Smooth muscle cell (in vitro differentiated cells): ENCODE measurements around the gene IRGQ. TPM values are rescaled to one million over a fixed set of nuclear protein-coding genes. Genes with fewer than 3 reads are reported as not detected.

Experiments
- DNase-seq: peaks from one replicate; lab custom pipeline; 2025; ENCODE audit not compliant: unreplicated experiment; lab: John Stamatoyannopoulos, UW
- H2AFZ ChIP-seq: fragments of 200-600 bp; sonication (generic); 2 replicates; pipeline ENCODE4 v1.6.0; 2016; ENCODE audit warnings: antibody characterized with exemption, low read depth, mild to moderate bottlenecking
- H3F3A ChIP-seq: fragments of 200-600 bp; sonication (generic); 2 replicates; pipeline ENCODE4 v1.6.0; 2017; ENCODE audit warnings: antibody characterized with exemption, low read depth
- H3K27ac ChIP-seq: fragments of 200-600 bp; sonication (generic); 2 replicates; pipeline ENCODE4 v1.5.1; 2016; ENCODE audit warnings: low read depth, mild to moderate bottlenecking
- H3K27me3 ChIP-seq: fragments of 200-600 bp; sonication (generic); 2 replicates; pipeline ENCODE4 v1.6.1; 2016; ENCODE audit warnings: low read depth, mild to moderate bottlenecking
- H3K36me3 ChIP-seq: fragments of 200-600 bp; sonication (generic); 2 replicates; pipeline ENCODE4 v1.5.1; 2016; ENCODE audit warnings: low read depth
- H3K4me1 ChIP-seq: fragments of 200-600 bp; sonication (generic); 2 replicates; pipeline ENCODE4 v1.5.1; 2016; ENCODE audit warnings: low read depth
- H3K4me2 ChIP-seq: fragments of 200-600 bp; sonication (generic); 2 replicates; pipeline ENCODE4 v1.6.0; 2016; ENCODE audit warnings: mild to moderate bottlenecking
- H3K4me3 ChIP-seq: fragments of 200-600 bp; sonication (generic); 2 replicates; pipeline ENCODE4 v1.5.1; 2016; ENCODE audit warnings: mild to moderate bottlenecking
- H3K79me2 ChIP-seq: fragments of 200-600 bp; sonication (generic); 2 replicates; pipeline ENCODE4 v1.6.0; 2016; ENCODE audit warnings: low read depth, mild to moderate bottlenecking
- H3K9ac ChIP-seq: fragments of 200-600 bp; sonication (generic); 2 replicates; pipeline ENCODE4 v1.6.0; 2016; ENCODE audit warnings: low read depth
- H3K9me3 ChIP-seq: fragments of 200-600 bp; sonication (generic); replicated peaks from 2 replicates; pipeline ENCODE4 v1.5.1; 2016; ENCODE audit warnings: low read depth
- H4K20me1 ChIP-seq: fragments of 200-600 bp; sonication (generic); 2 replicates; pipeline ENCODE4 v1.6.0; 2016; ENCODE audit warnings: low read depth
- WGBS: methylation state at CpG from one replicate; pipeline ENCODE4 v1.1.7; 2016; ENCODE audit warnings: low lambda C conversion rate; 5-methylcytosine and 5-hydroxymethylcytosine counted together
- polyA plus RNA-seq: library from polyadenylated mRNA; unstranded; fragments of >200 nt; fragmentation: Nextera tagmentation; extraction: Ambion mirVana; gene quantifications from 2 replicates; pipeline ENCODE4 v1.2.1, GENCODE V29; 2016
- total RNA-seq: library from RNA; depleted of rRNA; stranded (reverse); fragments of >200 nt; gene quantifications from 2 replicates; pipeline ENCODE4 v1.2.3, GENCODE V29; 2014
- TF ChIP-seq, protein P1 (sequence below): fragments of 200-600 bp; sonication (generic); IDR thresholded peaks from 2 replicates; pipeline ENCODE4 v1.5.1; 2017; ENCODE audit warnings: borderline replicate concordance, mild to moderate bottlenecking, antibody characterized with exemption; ENCODE audit not compliant: insufficient read depth, poor library complexity, severe bottlenecking

Gene IRGQ
- total and polyA plus RNA-seq, 2 experiments from 2014 or later, result 13.1 TPM

DNA sequence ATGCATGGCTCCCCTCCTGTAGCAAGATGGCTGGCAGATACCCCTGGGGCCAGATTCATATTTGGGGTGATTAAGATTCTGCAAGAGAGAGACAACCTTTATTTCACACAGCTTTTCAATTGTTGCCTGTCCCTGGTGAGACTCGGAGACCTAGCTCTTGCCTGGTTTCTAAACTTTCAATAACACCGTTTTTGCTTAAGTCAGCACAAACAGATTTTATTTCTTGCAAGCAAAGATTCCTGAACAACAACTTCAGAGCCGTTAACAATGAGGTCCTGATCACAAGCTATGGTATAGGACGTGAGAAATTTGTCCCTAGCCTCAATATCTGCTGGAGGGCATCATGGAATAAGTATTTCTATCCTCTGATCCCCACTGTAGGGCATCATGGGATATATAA lies 46.6 kb upstream of the IRGQ start:
- Histone ChIP-seq H3K4me2 (no peak overlapping the region), H3K4me1 (no peaks in the 10 kb centered on the region), H3K9me3 (no peaks in the 10 kb centered on the region), H3K4me3 (no peak overlapping the region), H3K27ac (no peak overlapping the region), H3F3A (no peaks in the 10 kb centered on the region), H3K79me2 (no peaks in the 10 kb centered on the region), H2AFZ (no peak overlapping the region), H3K9ac (no peak overlapping the region), H4K20me1 (no peaks in the 10 kb centered on the region), H3K36me3 (peaks cover 3% of the 10 kb centered on the region), H3K27me3 (peaks cover 39% of the 10 kb centered on the region)
- no peak for DNase-seq
- TF ChIP-seq, protein P1, sequence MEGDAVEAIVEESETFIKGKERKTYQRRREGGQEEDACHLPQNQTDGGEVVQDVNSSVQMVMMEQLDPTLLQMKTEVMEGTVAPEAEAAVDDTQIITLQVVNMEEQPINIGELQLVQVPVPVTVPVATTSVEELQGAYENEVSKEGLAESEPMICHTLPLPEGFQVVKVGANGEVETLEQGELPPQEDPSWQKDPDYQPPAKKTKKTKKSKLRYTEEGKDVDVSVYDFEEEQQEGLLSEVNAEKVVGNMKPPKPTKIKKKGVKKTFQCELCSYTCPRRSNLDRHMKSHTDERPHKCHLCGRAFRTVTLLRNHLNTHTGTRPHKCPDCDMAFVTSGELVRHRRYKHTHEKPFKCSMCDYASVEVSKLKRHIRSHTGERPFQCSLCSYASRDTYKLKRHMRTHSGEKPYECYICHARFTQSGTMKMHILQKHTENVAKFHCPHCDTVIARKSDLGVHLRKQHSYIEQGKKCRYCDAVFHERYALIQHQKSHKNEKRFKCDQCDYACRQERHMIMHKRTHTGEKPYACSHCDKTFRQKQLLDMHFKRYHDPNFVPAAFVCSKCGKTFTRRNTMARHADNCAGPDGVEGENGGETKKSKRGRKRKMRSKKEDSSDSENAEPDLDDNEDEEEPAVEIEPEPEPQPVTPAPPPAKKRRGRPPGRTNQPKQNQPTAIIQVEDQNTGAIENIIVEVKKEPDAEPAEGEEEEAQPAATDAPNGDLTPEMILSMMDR, result no peak
- WGBS, result 79% methylated on average over 4 of the region's 4 CpGs

DNA sequence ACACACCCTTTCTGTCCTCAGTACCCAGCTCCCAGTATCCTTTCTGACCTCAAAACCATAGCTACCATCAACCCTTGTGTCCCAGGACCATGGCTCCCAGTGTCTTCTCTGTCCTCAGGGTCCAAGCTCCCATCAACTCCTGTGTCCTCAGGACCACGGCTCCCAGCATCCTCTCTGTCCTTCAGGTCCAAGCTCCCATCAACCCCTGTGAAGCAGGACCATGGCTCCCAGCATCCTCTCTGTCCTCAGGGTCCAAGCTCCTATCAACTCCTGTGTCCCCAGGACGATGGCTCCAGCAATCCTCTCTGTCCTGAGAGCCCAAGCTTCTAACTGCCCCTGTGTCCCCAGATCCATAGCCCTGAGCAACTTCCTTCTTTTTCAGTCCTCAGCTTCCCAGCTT lies 45.4 kb upstream of the IRGQ start:
- DNase-seq, result no peak
- WGBS, result 80% methylated on average over 2 of the region's 2 CpGs
- no peaks in the 10 kb centered on the region for H3K9me3 ChIP-seq
- peaks cover 1% of the 10 kb centered on the region for H3K4me1 ChIP-seq
- H3K4me2 ChIP-seq, result no peak overlapping the region
- no peak overlapping the region for H2AFZ ChIP-seq
- H3K27ac ChIP-seq, result no peak overlapping the region
- no peaks in the 10 kb centered on the region for H3K36me3 ChIP-seq
- no peaks in the 10 kb centered on the region for H4K20me1 ChIP-seq
- peaks cover 43% of the 10 kb centered on the region for H3K27me3 ChIP-seq
- TF ChIP-seq, protein P1, result no peak
- H3K79me2 ChIP-seq, result no peaks in the 10 kb centered on the region
- no peak overlapping the region for H3K9ac ChIP-seq
- H3F3A ChIP-seq, result no peaks in the 10 kb centered on the region
- H3K4me3 ChIP-seq, result no peak overlapping the region

DNA sequence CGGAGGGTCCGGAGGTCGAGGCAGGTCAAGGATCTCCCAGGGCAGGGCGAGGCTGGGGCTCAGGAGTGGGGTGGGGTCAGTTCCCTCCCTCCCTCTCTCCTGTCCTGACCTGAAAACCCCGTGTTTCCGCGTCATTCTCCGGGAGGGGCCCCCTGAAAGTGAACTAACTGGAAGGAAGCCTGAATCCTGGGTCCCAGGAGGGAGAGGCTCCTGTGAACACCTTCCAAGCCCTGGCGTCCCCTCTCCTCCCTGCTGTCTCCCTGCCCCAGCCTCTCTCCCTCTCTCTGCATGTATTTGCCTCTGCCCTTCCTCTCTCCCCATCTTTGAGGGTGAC lies 44.5 kb upstream of the IRGQ start:
- peak overlapping the region; percentile 50 for H3K4me3 ChIP-seq
- peaks cover 7% of the 10 kb centered on the region for H3K4me1 ChIP-seq
- no peak overlapping the region for H3K9ac ChIP-seq
- H3K79me2 ChIP-seq, result no peaks in the 10 kb centered on the region
- H3K27ac ChIP-seq, result no peak overlapping the region
- no peaks in the 10 kb centered on the region for H3F3A ChIP-seq
- H3K4me2 ChIP-seq, result peak overlapping the region; percentile 83
- no peak overlapping the region for H2AFZ ChIP-seq
- 18% methylated on average over 6 of the region's 9 CpGs for WGBS
- no peaks in the 10 kb centered on the region for H3K36me3 ChIP-seq
- H4K20me1 ChIP-seq, result no peaks in the 10 kb centered on the region
- TF ChIP-seq, protein P1, result no peak
- peaks cover 43% of the 10 kb centered on the region for H3K27me3 ChIP-seq
- H3K9me3 ChIP-seq, result no peaks in the 10 kb centered on the region
- DNase-seq, result no peak
